Measurements from ENCODE around the gene EEA1. TPM values are rescaled to one million over a fixed set of nuclear protein-coding genes. Genes with fewer than 3 reads are reported as not detected.
A peak's percentile ranks its signal among the peaks of the same experiment; 100 is the strongest.
"Not testable (repeated sequence)": the region's sequence is repeated elsewhere in the genome, so short reads cannot be mapped to it uniquely, and the experiment has no call there.

EEA1 gene
- total RNA-seq, 1 donor: 25.0 TPM

DNA sequence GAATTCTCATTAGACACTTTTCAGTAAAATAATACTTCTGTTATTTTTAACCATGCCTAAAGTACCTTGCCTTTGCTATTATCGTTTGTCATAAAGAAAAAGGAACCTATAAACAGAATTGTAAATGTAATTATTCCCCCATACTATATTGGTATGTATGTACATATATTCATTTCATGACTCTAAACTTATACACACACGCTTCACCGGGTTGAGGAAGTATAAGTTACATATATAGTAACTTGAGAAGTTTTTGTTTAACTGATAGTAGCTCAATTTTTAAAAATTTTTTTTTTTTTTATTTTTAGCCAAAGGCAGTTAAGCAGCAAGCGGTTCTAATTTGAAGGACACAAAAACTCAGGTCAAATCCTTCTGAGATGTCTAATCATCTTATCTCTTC lies 118.7 kb downstream of the EEA1 start:
- no peak for DNase-seq (ENCODE audit: low read depth)
- TF ChIP-seq, protein P1, sequence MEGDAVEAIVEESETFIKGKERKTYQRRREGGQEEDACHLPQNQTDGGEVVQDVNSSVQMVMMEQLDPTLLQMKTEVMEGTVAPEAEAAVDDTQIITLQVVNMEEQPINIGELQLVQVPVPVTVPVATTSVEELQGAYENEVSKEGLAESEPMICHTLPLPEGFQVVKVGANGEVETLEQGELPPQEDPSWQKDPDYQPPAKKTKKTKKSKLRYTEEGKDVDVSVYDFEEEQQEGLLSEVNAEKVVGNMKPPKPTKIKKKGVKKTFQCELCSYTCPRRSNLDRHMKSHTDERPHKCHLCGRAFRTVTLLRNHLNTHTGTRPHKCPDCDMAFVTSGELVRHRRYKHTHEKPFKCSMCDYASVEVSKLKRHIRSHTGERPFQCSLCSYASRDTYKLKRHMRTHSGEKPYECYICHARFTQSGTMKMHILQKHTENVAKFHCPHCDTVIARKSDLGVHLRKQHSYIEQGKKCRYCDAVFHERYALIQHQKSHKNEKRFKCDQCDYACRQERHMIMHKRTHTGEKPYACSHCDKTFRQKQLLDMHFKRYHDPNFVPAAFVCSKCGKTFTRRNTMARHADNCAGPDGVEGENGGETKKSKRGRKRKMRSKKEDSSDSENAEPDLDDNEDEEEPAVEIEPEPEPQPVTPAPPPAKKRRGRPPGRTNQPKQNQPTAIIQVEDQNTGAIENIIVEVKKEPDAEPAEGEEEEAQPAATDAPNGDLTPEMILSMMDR (IDR thresholded peaks at IDR 0.05; ENCODE audit: insufficient read depth, low read depth, low read length): no peak

DNA sequence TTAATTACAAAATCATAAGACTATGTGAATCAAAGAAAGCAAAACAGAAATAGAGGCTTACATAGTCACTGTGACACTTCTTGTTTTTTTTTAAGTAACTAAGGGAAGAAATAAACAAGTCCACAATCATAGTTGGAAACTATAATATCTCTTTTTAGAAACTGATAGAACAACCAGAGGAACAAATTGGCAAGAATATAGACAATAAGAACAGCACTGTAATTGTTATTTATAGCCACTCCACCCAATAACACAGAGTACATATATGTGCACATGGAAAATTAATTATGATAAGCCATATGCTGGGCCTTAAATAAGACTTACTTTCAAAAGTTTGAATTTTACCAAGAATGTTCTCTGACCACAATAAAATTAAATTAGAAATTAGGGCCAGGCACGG lies 125.2 kb downstream of the EEA1 start:
- no peak overlapping the region for H3K4me3 ChIP-seq (ENCODE audit: low read depth, low read length)
- TF ChIP-seq, protein P1 (IDR thresholded peaks at IDR 0.05; ENCODE audit: insufficient read depth, low read depth, low read length): no peak
- DNase-seq (ENCODE audit: low read depth): no peak

More for the DNA sequence above, 118.7 kb downstream of the EEA1 start:
- no peak overlapping the region for H3K4me3 ChIP-seq (ENCODE audit: low read depth, low read length)

DNA sequence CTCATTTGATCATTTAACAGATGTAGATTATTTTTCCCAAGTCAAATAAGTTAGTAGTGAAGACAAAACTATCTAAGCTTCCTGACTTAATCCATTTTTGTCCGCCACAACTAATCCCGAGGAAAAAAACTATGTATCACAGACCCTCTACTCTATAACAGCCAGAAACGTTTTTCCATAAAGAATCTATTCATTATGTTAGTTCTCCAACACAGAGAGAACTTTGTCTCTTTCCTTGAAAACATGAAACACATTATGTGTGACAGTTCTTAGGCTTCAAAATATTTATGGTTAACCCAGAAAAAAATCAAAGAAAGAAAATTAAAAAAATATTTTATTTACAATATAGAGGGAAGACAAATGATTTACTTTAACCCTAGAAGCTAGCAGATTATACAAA lies 126.2 kb downstream of the EEA1 start:
- H3K4me3 ChIP-seq (ENCODE audit: low read depth, low read length): no peak overlapping the region
- no peak for DNase-seq (ENCODE audit: low read depth)
- TF ChIP-seq, protein P1 (IDR thresholded peaks at IDR 0.05; ENCODE audit: insufficient read depth, low read depth, low read length): no peak

DNA sequence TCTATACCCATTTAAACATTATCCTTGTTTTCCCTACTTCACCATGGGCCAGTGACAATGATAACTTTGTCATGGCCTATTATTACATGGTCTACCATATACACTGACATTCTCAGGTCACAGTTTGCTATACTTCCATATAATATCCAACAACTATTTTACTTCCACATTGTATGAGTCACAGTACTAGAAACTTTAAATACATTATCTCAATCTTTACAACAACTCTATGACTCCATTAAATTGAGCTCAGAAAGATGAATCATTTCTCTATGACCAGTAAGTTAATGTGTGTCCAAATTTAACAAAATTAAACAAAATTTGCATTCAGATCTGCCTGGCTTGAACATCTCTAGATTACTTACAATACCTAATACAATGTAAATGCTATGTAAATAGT lies 132.4 kb downstream of the EEA1 start:
- TF ChIP-seq, protein P1 (IDR thresholded peaks at IDR 0.05; ENCODE audit: insufficient read depth, low read depth, low read length): no peak
- DNase-seq (ENCODE audit: low read depth): no peak
- no peak overlapping the region for H3K4me3 ChIP-seq (ENCODE audit: low read depth, low read length)

DNA sequence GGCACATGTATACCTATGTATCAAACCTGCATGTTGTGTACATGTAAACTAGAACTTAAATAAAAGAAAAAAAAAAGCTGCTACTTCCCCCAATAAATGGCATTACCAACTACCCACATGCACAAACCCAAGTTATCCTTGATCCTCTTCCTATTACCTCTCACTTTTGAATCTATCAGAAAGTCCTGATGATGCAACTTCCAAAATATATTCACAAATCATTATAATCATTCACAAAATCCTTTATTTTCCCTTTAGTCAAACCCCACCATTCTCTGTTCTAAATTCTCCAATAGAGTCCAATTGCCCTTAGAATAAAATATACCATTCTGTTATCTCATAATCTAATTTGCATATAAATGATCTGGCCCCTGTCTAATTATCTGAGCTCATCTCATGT lies 134.3 kb downstream of the EEA1 start:
- H3K4me3 ChIP-seq (ENCODE audit: low read depth, low read length): no peak overlapping the region
- TF ChIP-seq, protein P1 (IDR thresholded peaks at IDR 0.05; ENCODE audit: insufficient read depth, low read depth, low read length): no peak
- no peak for DNase-seq (ENCODE audit: low read depth)

DNA sequence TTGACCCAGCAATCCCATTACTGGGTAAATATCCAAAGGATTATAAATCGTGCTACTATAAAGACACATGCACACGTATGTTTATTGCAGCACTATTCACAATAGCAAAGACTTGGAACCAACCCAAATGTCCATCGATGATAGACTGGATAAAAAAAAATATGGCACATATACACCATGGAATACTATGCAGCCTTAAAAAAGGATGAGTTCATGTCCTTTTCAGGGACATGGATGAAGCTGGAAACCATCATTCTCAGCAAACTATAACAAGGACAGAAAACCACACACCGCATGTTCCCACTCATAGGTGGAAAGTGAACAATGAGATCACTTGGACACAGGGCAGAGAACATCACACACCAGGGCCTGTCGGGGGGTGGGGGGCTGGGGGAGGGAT lies 134.7 kb downstream of the EEA1 start:
- DNase-seq (ENCODE audit: low read depth); H3K4me3 ChIP-seq (ENCODE audit: low read depth, low read length): not testable (repeated sequence)

DNA sequence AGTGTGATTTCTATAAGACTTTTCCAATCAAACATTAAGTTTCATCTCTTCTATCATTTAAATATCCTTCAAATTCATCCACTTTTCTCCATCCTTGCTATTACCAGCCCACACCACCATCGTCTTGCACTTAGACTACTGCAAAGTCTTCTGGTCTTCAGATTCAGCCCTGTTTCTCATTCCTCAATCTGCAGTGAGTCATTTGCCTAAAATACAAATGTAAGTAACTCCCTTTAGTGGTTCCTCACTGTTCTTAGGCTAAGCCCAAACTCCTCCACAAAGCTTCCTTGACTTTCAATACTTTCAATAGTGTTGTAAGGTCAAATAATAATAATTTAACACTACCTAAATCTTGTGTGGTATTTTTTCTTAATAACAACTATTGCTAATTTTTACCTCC lies 143.1 kb downstream of the EEA1 start:
- peak; percentile 44 for DNase-seq (ENCODE audit: low read depth)
- H3K4me3 ChIP-seq (ENCODE audit: low read depth, low read length): no peak overlapping the region

More for the DNA sequence above, 143.1 kb downstream of the EEA1 start:
- TF ChIP-seq, protein P1 (IDR thresholded peaks at IDR 0.05; ENCODE audit: insufficient read depth, low read depth, low read length): no peak

All from fibroblast of villous mesenchyme (primary cell).